GM21619 (cell line): ENCODE measurements around the gene PHYHIPL.

Experiments used
- ATAC-seq: cut with Tn5 transposase; IDR thresholded peaks from one replicate; pipeline ENCODE4 v1.9.1; 2021; ENCODE audit not compliant: unreplicated experiment

Gene PHYHIPL

DNA sequence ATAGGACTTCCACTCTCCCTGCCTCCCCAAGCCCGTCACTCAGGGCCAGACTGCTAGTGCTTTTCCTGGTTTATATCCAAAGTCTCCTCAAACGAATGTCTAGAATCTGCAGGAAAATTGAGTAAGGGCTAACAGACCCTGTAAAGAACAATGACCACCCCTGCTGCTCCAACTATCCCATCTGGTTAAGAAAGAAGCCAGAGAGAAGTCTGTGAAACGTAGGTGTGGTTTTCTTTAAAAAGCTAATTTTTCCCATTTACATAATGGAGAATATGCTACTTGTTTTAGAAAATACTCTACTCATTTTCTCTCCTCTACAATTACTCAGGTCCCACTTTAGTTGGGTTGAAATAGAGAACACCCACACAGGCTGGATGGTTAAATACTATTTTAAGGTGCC is 113.4 kb downstream of the PHYHIPL start:
- ATAC-seq, result no peak

DNA sequence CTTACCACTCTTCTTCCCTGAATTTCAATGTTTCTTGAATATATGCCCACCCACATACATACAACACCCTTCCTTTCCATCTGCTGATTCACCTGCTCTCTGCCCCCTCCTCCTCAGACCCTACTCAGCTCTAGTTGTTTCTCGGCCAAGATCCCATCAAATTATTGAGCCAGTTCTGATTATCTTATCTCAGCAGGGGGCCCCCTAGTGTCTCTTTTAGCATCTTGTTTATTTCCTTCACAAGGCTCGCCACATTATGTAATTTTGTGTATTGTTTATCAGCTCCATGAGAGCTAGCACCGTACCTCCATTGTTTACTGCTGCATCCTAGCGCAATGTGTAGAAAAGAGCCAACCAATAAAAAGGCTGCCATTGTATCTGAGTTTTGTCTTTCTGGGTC is 114.0 kb downstream of the PHYHIPL start:
- ATAC-seq, result no peak
